ENCODE results near the gene PCDHGA8. TPM values are rescaled to one million over a fixed set of nuclear protein-coding genes. Genes with fewer than 3 reads are reported as not detected.
A peak's percentile ranks its signal among the peaks of the same experiment; 100 is the strongest.
"Not testable (repeated sequence)": the region's sequence is repeated elsewhere in the genome, so short reads cannot be mapped to it uniquely, and the experiment has no call there.

PCDHGA8 gene
- total RNA-seq, 1 donor from 2014 or later, result 6.4 TPM

DNA sequence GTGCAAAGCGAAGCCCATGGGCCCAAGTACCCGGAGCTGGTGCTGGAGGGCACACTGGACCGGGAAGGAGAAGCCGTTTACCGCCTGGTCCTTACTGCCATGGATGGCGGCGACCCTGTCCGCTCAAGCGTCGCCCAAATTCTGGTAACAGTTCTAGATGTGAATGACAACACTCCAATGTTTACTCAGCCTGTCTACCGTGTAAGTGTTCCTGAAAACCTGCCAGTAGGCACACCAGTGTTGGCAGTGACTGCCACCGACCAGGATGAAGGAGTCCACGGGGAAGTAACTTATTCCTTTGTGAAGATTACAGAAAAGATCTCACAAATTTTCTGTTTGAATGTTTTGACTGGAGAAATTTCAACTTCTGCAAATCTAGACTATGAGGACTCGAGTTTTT is 17.8 kb upstream of the PCDHGA8 start:
- Histone ChIP-seq H3K9me3 (peaks cover 89% of the 10 kb centered on the region), H3K36me3 (peaks cover 0 to 15% of the 10 kb centered on the region in 2 donors), H3K27ac (no peak overlapping the region), H3K4me3 (peak overlapping the region in 1 of 2 donors; percentile 1), H3K4me1 (no peaks in the 10 kb centered on the region), H3K27me3 (no peaks in the 10 kb centered on the region)
- TF ChIP-seq POLR2A (IDR thresholded peaks at IDR 0.05) (no peak), POLR2AphosphoS5 (IDR thresholded peaks at IDR 0.05; ENCODE audit: insufficient read depth in 1 of 2, low read depth in 1 of 2) (no peak)
- TF ChIP-seq, protein P1, sequence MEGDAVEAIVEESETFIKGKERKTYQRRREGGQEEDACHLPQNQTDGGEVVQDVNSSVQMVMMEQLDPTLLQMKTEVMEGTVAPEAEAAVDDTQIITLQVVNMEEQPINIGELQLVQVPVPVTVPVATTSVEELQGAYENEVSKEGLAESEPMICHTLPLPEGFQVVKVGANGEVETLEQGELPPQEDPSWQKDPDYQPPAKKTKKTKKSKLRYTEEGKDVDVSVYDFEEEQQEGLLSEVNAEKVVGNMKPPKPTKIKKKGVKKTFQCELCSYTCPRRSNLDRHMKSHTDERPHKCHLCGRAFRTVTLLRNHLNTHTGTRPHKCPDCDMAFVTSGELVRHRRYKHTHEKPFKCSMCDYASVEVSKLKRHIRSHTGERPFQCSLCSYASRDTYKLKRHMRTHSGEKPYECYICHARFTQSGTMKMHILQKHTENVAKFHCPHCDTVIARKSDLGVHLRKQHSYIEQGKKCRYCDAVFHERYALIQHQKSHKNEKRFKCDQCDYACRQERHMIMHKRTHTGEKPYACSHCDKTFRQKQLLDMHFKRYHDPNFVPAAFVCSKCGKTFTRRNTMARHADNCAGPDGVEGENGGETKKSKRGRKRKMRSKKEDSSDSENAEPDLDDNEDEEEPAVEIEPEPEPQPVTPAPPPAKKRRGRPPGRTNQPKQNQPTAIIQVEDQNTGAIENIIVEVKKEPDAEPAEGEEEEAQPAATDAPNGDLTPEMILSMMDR (IDR thresholded peaks at IDR 0.05), result no peak
- DNase-seq (ENCODE audit: extremely low spot score in 2 of 2), result no peak
- intact Hi-C loops (cut with DNase I), result no loop called here

DNA sequence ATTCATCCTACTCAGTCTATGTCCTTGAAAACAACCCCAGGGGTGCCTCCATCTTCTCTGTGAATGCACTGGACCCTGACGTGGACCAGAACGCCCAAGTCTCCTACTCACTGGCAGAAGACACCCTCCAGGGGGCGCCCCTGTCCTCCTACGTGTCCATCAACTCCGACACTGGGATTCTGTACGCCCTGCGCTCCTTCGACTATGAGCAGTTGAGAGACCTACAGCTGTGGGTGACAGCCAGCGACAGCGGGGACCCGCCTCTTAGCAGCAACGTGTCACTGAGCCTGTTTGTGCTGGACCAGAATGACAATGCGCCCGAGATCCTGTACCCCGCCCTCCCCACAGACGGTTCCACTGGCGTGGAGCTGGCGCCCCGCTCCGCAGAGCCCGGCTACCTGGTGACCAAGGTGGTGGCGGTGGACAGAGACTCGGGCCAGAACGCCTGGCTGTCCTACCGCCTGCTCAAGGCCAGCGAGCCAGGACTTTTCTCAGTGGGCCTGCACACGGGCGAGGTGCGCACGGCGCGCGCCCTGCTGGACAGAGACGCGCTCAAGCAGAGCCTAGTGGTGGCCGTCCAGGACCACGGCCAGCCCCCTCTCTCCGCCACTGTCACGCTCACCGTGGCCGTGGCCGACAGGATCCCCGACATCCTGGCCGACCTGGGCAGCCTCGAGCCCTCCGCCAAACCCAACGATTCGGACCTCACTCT is 16.8 kb upstream of the PCDHGA8 start:
- H3K27ac ChIP-seq; H3K27me3 ChIP-seq; H3K4me1 ChIP-seq; H3K4me3 ChIP-seq; intact Hi-C loops (cut with DNase I); DNase-seq (ENCODE audit: extremely low spot score in 2 of 2): not testable (repeated sequence)
- peaks cover 81% of the 10 kb centered on the region for H3K9me3 ChIP-seq
- peaks cover 0 to 12% of the 10 kb centered on the region in 2 donors for H3K36me3 ChIP-seq

DNA sequence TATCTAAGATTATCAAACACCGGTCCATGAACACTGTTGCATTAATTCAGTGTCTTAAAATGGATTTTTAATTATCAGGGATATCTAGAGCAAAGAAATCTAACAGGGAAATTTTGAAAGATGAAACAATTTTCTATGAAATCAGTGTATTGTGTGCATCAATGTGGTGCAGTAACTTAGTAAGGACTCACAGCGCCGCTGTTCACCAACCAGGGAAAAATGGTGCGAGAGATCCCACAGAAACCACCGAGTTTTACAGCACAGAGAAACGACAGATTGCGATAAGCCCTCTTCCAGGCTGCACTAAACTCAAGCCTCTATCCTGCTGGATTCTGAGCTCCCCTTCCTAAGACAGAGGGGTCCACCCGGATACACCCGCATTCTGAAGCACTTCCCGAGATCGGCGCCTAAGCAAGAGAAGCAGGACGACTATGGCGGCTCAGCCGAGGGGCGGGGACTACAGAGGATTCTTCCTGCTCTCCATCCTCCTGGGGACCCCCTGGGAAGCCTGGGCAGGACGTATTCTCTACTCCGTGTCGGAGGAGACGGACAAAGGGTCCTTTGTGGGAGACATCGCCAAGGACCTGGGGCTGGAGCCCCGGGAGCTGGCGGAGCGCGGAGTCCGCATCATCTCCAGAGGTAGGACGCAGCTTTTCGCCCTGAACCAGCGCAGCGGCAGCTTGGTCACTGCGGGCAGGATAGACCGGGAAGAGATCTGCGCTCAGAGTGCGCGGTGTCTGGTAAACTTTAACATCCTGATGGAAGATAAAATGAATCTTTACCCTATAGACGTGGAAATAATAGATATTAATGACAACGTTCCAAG is 9.8 kb upstream of the PCDHGA8 start, which contains the start of gene PCDHGA7:
Gene PCDHGA7 (plus strand): TSS at position 274 of the 826 bp plus-strand sequence. CDS start 158 bp downstream, at position 432.
- Histone ChIP-seq H3K4me3 (peak within 1 kb of the TSS in 1 of 2 donors; percentile 19), H3K36me3 (peaks cover 0 to 6% of the 10 kb centered on the region in 2 donors), H3K9me3 (peaks cover 64% of the 10 kb centered on the region), H3K4me1 (no peaks in the 10 kb centered on the region), H3K27ac (no peak within 1 kb of the TSS), H3K27me3 (no peaks in the 10 kb centered on the region)
- TF ChIP-seq, protein P1 (IDR thresholded peaks at IDR 0.05), result no peak
- no peak for TF ChIP-seq POLR2A (IDR thresholded peaks at IDR 0.05)
- TF ChIP-seq POLR2AphosphoS5 (IDR thresholded peaks at IDR 0.05; ENCODE audit: insufficient read depth in 1 of 2, low read depth in 1 of 2), result no peak
- intact Hi-C loops (cut with DNase I), result no loop called here
- DNase-seq (ENCODE audit: extremely low spot score in 2 of 2), result no peak

DNA sequence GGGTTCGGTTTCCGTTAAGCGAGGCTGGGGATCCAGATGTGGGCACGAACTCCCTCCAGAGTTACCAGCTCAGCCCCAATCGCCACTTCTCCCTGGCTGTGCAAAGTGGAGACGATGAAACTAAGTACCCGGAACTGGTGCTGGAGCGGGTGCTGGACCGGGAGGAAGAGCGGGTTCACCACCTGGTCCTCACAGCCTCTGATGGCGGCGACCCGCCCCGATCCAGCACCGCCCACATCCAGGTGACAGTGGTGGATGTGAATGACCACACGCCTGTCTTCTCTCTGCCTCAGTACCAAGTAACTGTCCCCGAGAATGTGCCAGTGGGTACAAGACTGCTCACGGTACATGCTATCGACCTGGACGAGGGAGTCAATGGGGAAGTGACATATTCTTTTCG is 9.1 kb upstream of the PCDHGA8 start:
- no peak overlapping the region for H3K4me3 ChIP-seq
- peaks cover 0 to 6% of the 10 kb centered on the region in 2 donors for H3K36me3 ChIP-seq
- intact Hi-C loops (cut with DNase I), result no loop called here
- H3K9me3 ChIP-seq, result peaks cover 60% of the 10 kb centered on the region
- H3K4me1 ChIP-seq, result no peaks in the 10 kb centered on the region
- TF ChIP-seq POLR2AphosphoS5 (IDR thresholded peaks at IDR 0.05; ENCODE audit: insufficient read depth in 1 of 2, low read depth in 1 of 2) (no peak), POLR2A (IDR thresholded peaks at IDR 0.05) (no peak)
- H3K27me3 ChIP-seq, result no peaks in the 10 kb centered on the region
- no peak for DNase-seq (ENCODE audit: extremely low spot score in 2 of 2)
- no peak overlapping the region for H3K27ac ChIP-seq

DNA sequence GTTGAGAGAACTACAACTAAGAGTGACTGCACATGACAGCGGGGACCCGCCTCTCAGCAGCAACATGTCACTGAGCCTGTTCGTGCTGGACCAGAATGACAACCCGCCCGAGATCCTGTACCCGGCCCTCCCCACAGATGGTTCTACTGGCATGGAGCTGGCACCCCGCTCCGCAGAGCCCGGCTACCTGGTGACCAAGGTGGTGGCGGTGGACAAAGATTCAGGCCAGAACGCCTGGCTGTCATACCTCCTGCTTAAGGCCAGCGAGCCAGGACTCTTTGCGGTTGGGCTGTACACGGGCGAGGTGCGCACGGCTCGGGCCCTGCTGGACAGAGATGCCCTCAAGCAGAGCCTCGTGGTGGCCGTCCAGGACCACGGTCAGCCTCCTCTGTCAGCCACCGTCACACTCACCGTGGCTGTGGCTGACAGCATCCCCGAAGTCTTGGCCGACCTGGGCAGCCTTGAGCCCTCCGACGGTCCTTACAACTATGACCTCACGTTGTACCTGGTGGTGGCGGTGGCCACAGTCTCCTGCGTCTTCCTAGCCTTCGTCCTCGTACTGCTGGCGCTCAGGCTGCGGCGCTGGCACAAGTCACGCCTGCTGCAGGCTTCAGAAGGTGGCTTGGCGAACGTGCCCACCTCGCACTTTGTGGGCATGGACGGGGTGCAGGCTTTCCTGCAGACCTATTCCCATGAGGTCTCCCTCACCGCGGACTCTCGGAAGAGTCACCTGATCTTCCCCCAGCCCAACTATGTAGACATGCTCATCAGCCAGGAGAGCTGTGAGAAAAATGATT is 7.8 kb upstream of the PCDHGA8 start:
- DNase-seq (ENCODE audit: extremely low spot score in 2 of 2), result no peak
- Histone ChIP-seq H3K27me3 (no peaks in the 10 kb centered on the region), H3K4me1 (no peaks in the 10 kb centered on the region), H3K4me3 (peak overlapping the region in 1 of 2 donors; percentile 10), H3K36me3 (peaks cover 0 to 6% of the 10 kb centered on the region in 2 donors), H3K9me3 (peaks cover 61% of the 10 kb centered on the region), H3K27ac (no peak overlapping the region)
- TF ChIP-seq, protein P1 (IDR thresholded peaks at IDR 0.05), result no peak
- TF ChIP-seq POLR2AphosphoS5 (IDR thresholded peaks at IDR 0.05; ENCODE audit: insufficient read depth in 1 of 2, low read depth in 1 of 2) (no peak), POLR2A (IDR thresholded peaks at IDR 0.05) (no peak)
- intact Hi-C loops (cut with DNase I), result no loop called here

DNA sequence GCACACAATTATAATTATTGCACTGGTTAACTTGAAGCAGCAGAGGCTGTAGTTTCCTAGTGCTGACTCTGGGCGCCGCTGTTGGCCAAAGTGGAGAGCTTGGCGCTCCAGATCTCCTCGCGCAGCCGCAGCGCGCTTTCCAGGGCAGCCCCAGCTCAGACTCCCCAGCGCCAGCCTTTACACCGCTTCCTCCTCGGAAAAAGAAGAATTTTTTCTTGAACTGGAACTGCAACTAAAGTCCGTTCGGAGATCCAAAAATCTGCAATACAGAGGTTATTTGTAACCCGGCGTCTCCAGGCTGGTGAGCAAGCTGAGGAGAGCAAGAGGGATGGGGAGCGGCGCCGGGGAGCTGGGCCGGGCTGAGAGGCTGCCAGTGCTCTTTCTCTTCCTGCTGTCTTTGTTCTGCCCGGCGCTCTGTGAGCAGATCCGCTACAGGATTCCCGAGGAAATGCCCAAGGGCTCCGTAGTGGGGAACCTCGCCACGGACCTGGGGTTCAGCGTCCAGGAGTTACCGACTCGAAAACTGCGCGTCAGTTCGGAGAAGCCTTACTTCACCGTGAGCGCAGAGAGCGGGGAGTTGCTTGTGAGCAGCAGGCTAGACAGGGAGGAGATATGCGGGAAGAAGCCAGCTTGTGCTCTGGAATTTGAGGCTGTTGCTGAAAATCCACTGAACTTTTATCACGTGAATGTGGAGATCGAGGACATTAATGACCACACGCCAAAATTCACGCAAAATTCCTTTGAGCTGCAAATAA is 4.7 kb upstream of the PCDHGA8 start, which contains the start of gene PCDHGB4:
Gene PCDHGB4 (plus strand): TSS at position 142 of the 755 bp plus-strand sequence. CDS start 187 bp downstream, at position 329.
- intact Hi-C loops (cut with DNase I); H3K4me3 ChIP-seq; H3K27me3 ChIP-seq; H3K27ac ChIP-seq; H3K4me1 ChIP-seq; DNase-seq (ENCODE audit: extremely low spot score in 2 of 2); H3K36me3 ChIP-seq: not testable (repeated sequence)
- H3K9me3 ChIP-seq, result peaks cover 69% of the 10 kb centered on the region
